ENCODE measurements around the gene PLEKHG3.
A peak's percentile ranks its signal among the peaks of the same experiment; 100 is the strongest.

The PLEKHG3 gene

GRCh38 chr14:64748995-64749714, 44.9 kb downstream of the PLEKHG3 start:
- DNase-seq: no peak

GRCh38 chr14:64752909-64753308, 48.7 kb downstream of the PLEKHG3 start:
- no peak for DNase-seq

- no peak for DNase-seq
Observed at GRCh38 chr14:64753374-64753773, 49.1 kb downstream of the PLEKHG3 start.

- DNase-seq: no peak
Observed at GRCh38 chr14:64753999-64754398, 49.8 kb downstream of the PLEKHG3 start.

- no peak for DNase-seq
Observed at GRCh38 chr14:64754685-64755084, 50.5 kb downstream of the PLEKHG3 start.

GRCh38 chr14:64755781-64756221, 51.6 kb downstream of the PLEKHG3 start:
- peak; percentile 54 to 86 for DNase-seq

GRCh38 chr14:64756712-64757111, 52.5 kb downstream of the PLEKHG3 start:
- DNase-seq: no peak

GRCh38 chr14:64757601-64758000, 53.4 kb downstream of the PLEKHG3 start:
- no peak for DNase-seq

- peak in 1 of 2 donors; percentile 28 for DNase-seq
Observed at GRCh38 chr14:64758025-64758521, 53.8 kb downstream of the PLEKHG3 start.

GRCh38 chr14:64758691-64759554, 54.7 kb downstream of the PLEKHG3 start:
- DNase-seq: no peak

- no peak for DNase-seq
Observed at GRCh38 chr14:64759555-64759938, 55.3 kb downstream of the PLEKHG3 start.

- DNase-seq: peak; percentile 40 to 68
Observed at GRCh38 chr14:64760146-64760755, 56.0 kb downstream of the PLEKHG3 start.

- no peak for DNase-seq
Observed at GRCh38 chr14:64760916-64761315, 56.7 kb downstream of the PLEKHG3 start.

- DNase-seq: no peak
Observed at GRCh38 chr14:64761441-64762043, 57.3 kb downstream of the PLEKHG3 start.

- DNase-seq: peak in 1 of 2 donors; percentile 54
Observed at GRCh38 chr14:64762044-64763034, 58.1 kb downstream of the PLEKHG3 start.

- no peak for DNase-seq
Observed at GRCh38 chr14:64763085-64763782, 59.0 kb downstream of the PLEKHG3 start.

- DNase-seq: no peak
Observed at GRCh38 chr14:64763801-64764621, 59.8 kb downstream of the PLEKHG3 start.

GRCh38 chr14:64764641-64765520, 60.7 kb downstream of the PLEKHG3 start:
- peak; percentile 65 to 79 for DNase-seq

GRCh38 chr14:64765740-64766302, 61.6 kb downstream of the PLEKHG3 start:
- DNase-seq: no peak

Data from CD4-positive, alpha-beta T cell treated with Interferon alpha-2 for 1 hour (primary cell).